Nephron progenitor cell (in vitro differentiated cells): ENCODE results near the gene TP53.

Source experiments
- DNase-seq: peaks from one replicate; pipeline ENCODE4 v3.0.0; 2021
- H3K27ac Mint-ChIP-seq: 2 replicates; pipeline ENCODE4 v1.8.0; 2021; ENCODE audit warnings: mild to moderate bottlenecking, moderate library complexity, mixed read lengths
- H3K27me3 Mint-ChIP-seq: 2 replicates; pipeline ENCODE4 v1.8.0; 2021; ENCODE audit warnings: mild to moderate bottlenecking, low read depth, mixed read lengths; ENCODE audit not compliant: poor library complexity
- H3K36me3 Mint-ChIP-seq: 2 replicates; pipeline ENCODE4 v1.8.0; 2021; ENCODE audit warnings: low read depth, mixed read lengths
- H3K4me1 Mint-ChIP-seq: 2 replicates; pipeline ENCODE4 v1.8.0; 2021; ENCODE audit warnings: mixed read lengths
- H3K4me3 Mint-ChIP-seq: 2 replicates; pipeline ENCODE4 v1.8.0; 2021; ENCODE audit warnings: mild to moderate bottlenecking, moderate library complexity, mixed read lengths
- H3K9me3 Mint-ChIP-seq: 2 replicates; pipeline ENCODE4 v1.8.0; 2021; ENCODE audit warnings: mild to moderate bottlenecking, moderate library complexity, mixed read lengths
- CTCF ChIP-seq: fragments of 200-600 bp; sonication (generic); IDR thresholded peaks from 2 replicates; pipeline ENCODE4 v1.5.0; 2021; ENCODE audit warnings: antibody characterized with exemption

TP53 gene

GRCh38 chr17:7687072-7687907, at the start of gene TP53:
Gene TP53 (minus strand): TSS chr17:7687490. CDS start chr17:7676594, 10,896 bp downstream.
- TF ChIP-seq CTCF, result no peak
- Mint-ChIP-seq H3K27me3 (peaks cover 3% of the 10 kb centered on the region), H3K36me3 (peaks cover 28% of the 10 kb centered on the region), H3K4me3 (peak within 1 kb of the TSS; percentile 96), H3K27ac (peak within 1 kb of the TSS; percentile 100), H3K4me1 (peaks cover 41% of the 10 kb centered on the region), H3K9me3 (no peaks in the 10 kb centered on the region)
- DNase-seq, result peak; percentile 78

GRCh38 chr17:7732981-7733539, 45.8 kb upstream of the TP53 start:
- Mint-ChIP-seq H3K9me3 (no peaks in the 10 kb centered on the region), H3K27me3 (peaks cover 54% of the 10 kb centered on the region), H3K27ac (no peak overlapping the region), H3K4me3 (no peak overlapping the region), H3K36me3 (no peaks in the 10 kb centered on the region), H3K4me1 (no peaks in the 10 kb centered on the region)
- TF ChIP-seq CTCF, result no peak
- DNase-seq, result no peak

- no peak for DNase-seq
- Mint-ChIP-seq H3K36me3 (no peaks in the 10 kb centered on the region), H3K4me3 (no peak overlapping the region), H3K27ac (no peak overlapping the region), H3K9me3 (no peaks in the 10 kb centered on the region), H3K27me3 (peaks cover 28% of the 10 kb centered on the region), H3K4me1 (no peaks in the 10 kb centered on the region)
- no peak for TF ChIP-seq CTCF
These were observed 42.5 kb upstream of the TP53 start for GRCh38 chr17:7729816-7730215.

- H3K27me3 Mint-ChIP-seq, result peaks cover 24% of the 10 kb centered on the region
- peaks cover 6% of the 10 kb centered on the region for H3K4me1 Mint-ChIP-seq
- no peaks in the 10 kb centered on the region for H3K36me3 Mint-ChIP-seq
- TF ChIP-seq CTCF, result no peak
- DNase-seq, result no peak
- H3K9me3 Mint-ChIP-seq, result no peaks in the 10 kb centered on the region
- no peak overlapping the region for H3K4me3 Mint-ChIP-seq
- H3K27ac Mint-ChIP-seq, result no peak overlapping the region
These were observed 40.6 kb upstream of the TP53 start for GRCh38 chr17:7727886-7728285.

- Mint-ChIP-seq H3K4me1 (peaks cover 45% of the 10 kb centered on the region), H3K27ac (no peak overlapping the region), H3K27me3 (peaks cover 57% of the 10 kb centered on the region), H3K9me3 (no peaks in the 10 kb centered on the region), H3K4me3 (no peak overlapping the region), H3K36me3 (no peaks in the 10 kb centered on the region)
- TF ChIP-seq CTCF, result no peak
- no peak for DNase-seq
These were observed 34.3 kb upstream of the TP53 start for GRCh38 chr17:7721612-7722011.
